ENCODE measurements around the gene SFXN5.

The SFXN5 gene

GRCh38 chr2:73009177-73009839, 62.2 kb downstream of the SFXN5 start:
- DNase-seq: no peak

- DNase-seq: no peak
Measured at GRCh38 chr2:73008766-73009135, 62.8 kb downstream of the SFXN5 start.

GRCh38 chr2:73007991-73008765, 63.3 kb downstream of the SFXN5 start:
- DNase-seq: no peak

- no peak for DNase-seq
Measured at GRCh38 chr2:73006969-73007710, 64.4 kb downstream of the SFXN5 start.

- no peak for DNase-seq
Measured at GRCh38 chr2:73004889-73005596, 66.5 kb downstream of the SFXN5 start.

- no peak for DNase-seq
Measured at GRCh38 chr2:73004466-73004865, 67.0 kb downstream of the SFXN5 start.

GRCh38 chr2:73003027-73003426, 68.5 kb downstream of the SFXN5 start:
- no peak for DNase-seq

- no peak for DNase-seq
Measured at GRCh38 chr2:73000808-73001570, 70.5 kb downstream of the SFXN5 start.

- DNase-seq: no peak
Measured at GRCh38 chr2:72999729-73000725, 71.5 kb downstream of the SFXN5 start.

- no peak for DNase-seq
Measured at GRCh38 chr2:72998724-72999123, 72.8 kb downstream of the SFXN5 start.

GRCh38 chr2:72998234-72998651, 73.3 kb downstream of the SFXN5 start:
- DNase-seq: no peak

GRCh38 chr2:72996117-72996502, 75.4 kb downstream of the SFXN5 start:
- no peak for DNase-seq

- no peak for DNase-seq
Measured at GRCh38 chr2:72995430-72996116, 75.9 kb downstream of the SFXN5 start.

GRCh38 chr2:72994991-72995380, 76.5 kb downstream of the SFXN5 start:
- DNase-seq: no peak

- DNase-seq: no peak
Measured at GRCh38 chr2:72994282-72994990, 77.1 kb downstream of the SFXN5 start.

GRCh38 chr2:72993933-72994280, 77.6 kb downstream of the SFXN5 start:
- DNase-seq: no peak

GRCh38 chr2:72993147-72993932, 78.2 kb downstream of the SFXN5 start:
- DNase-seq: peak; percentile 55

- DNase-seq: no peak
Measured at GRCh38 chr2:72992734-72993102, 78.8 kb downstream of the SFXN5 start.
